Gastrocnemius medialis (tissue), 4 donors: Measurements from ENCODE around the gene CCDC57. TPM values are rescaled to one million over a fixed set of nuclear protein-coding genes. Genes with fewer than 3 reads are reported as not detected.

Experiments
- ATAC-seq, 2 donors: fragments of 150-250 bp; one replicate each; pipeline ENCODE4 v1.9.1; 2016
- DNase-seq, 2 donors: peaks; one replicate each; pipeline ENCODE4 v3.0.0-alpha.2; 2019
- H3K27ac ChIP-seq, 4 donors: fragments of 200-600 bp; sonication (generic); 1 replicate in 1 of 4; 2 replicates in 3 of 4; pipeline ENCODE4 v1.5.1; 2016 to 2018; ENCODE audit warnings: mild to moderate bottlenecking in 2 of 4, moderate library complexity in 1 of 4
- H3K27me3 ChIP-seq, 3 donors: fragments of 200-600 bp; sonication (generic) in 2 of 3; 1 replicate in 1 of 3; 2 replicates in 2 of 3; pipeline versions ENCODE4 v1.5.1 to v1.6.0; 2016 to 2019; ENCODE audit warnings: mild to moderate bottlenecking in 1 of 3, moderate library complexity in 1 of 3
- H3K36me3 ChIP-seq, 2 donors: fragments of 200-600 bp; sonication (generic) in 1 of 2; one replicate each; pipeline ENCODE4 v1.5.1; 2017 to 2018
- H3K4me1 ChIP-seq, 2 donors: fragments of 200-600 bp; sonication (generic) in 1 of 2; one replicate each; pipeline ENCODE4 v1.5.1; 2016 to 2017; ENCODE audit warnings: mild to moderate bottlenecking in 2 of 2
- H3K4me3 ChIP-seq, 4 donors: fragments of 200-600 bp; sonication (generic) in 3 of 4; 1 replicate in 1 of 4; 2 replicates in 3 of 4; pipeline ENCODE4 v1.5.1; 2016 to 2019; ENCODE audit warnings: mild to moderate bottlenecking in 2 of 4
- H3K9me3 ChIP-seq, 3 donors: fragments of 200-600 bp; sonication (generic) in 2 of 3; 1 replicate in 1 of 3; 2 replicates in 2 of 3; pipeline ENCODE4 v1.5.1; 2016 to 2019
- CTCF ChIP-seq, 5 experiments: fragments of 450-650 bp in 3 of 5; fragments of 200-600 bp in 2 of 5; sonication (generic) in 2 of 5; IDR thresholded peaks in 4 of 5; conservative IDR thresholded peaks in 1 of 5; 1 replicate in 4 of 5; 2 replicates in 1 of 5; pipeline ENCODE4 v1.5.1; 2016 to 2019; ENCODE audit warnings: antibody characterized with exemption in 5 of 5, mild to moderate bottlenecking in 3 of 5, moderate library complexity in 3 of 5
- POLR2A ChIP-seq, 2 donors: fragments of 450-650 bp; IDR thresholded peaks; one replicate each; pipeline ENCODE4 v1.6.1; 2017; ENCODE audit warnings: antibody characterized with exemption in 2 of 2, mild to moderate bottlenecking in 2 of 2, moderate library complexity in 2 of 2
- in situ Hi-C, 4 donors: fragments of 200-750 bp; cut with MboI; loops; one replicate each; pipeline versions ENCODE4 v1.15.0 to v1.8.0; 2017; ENCODE audit warnings: low sequenced_read_pairs in 4 of 4
- intact Hi-C: fragments of 100-400 bp; cut with DNase I; formaldehyde crosslinking; loops from one replicate; pipeline ENCODE4 v1.15.1; 2023; ENCODE audit warnings: low total_unique reads
- total RNA-seq, 4 donors: library from RNA; depleted of rRNA; stranded (reverse); fragments of >200 nt; gene quantifications; one replicate each; pipeline versions ENCODE4 v1.1.0 to v1.2.3, GENCODE V29; 2016

CCDC57 gene
- total RNA-seq, 4 donors from 2014 or later, result 3.7 to 11.3 (median 5.1) TPM

DNA sequence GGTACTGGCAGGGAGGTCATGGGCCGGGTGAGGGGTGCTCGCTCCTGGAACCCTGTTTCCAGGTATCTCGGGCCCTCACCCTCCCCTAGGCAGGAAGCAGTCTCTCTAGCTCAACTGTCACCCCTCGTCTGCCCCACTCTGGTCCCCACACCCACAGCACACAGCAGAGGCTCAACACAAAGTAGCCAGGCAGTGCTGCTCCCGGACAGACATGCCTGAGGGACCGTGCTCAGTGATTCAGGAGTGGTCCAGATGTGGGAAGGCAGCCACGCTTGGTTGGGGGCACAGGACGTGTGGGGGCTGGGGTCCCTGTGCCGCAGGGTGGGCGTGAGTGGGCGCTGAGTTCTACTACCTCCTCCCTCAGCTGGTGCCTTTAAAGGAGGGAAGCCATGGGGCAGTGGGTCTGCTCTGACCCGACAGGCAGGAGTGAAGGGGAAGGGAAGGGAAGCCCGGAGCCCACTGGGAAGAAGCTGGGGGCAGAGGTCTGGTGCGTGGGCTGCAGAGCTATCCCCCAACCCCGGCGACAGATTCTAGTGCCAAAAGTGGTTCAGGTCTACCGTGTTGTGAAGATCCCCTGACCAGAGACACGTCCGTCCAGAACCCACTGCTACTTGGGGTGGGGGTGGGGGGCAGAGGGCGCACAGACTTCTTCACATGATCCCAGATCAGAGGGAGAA is 28.0 kb upstream of the CCDC57 start:
- DNase-seq, result no peak

DNA sequence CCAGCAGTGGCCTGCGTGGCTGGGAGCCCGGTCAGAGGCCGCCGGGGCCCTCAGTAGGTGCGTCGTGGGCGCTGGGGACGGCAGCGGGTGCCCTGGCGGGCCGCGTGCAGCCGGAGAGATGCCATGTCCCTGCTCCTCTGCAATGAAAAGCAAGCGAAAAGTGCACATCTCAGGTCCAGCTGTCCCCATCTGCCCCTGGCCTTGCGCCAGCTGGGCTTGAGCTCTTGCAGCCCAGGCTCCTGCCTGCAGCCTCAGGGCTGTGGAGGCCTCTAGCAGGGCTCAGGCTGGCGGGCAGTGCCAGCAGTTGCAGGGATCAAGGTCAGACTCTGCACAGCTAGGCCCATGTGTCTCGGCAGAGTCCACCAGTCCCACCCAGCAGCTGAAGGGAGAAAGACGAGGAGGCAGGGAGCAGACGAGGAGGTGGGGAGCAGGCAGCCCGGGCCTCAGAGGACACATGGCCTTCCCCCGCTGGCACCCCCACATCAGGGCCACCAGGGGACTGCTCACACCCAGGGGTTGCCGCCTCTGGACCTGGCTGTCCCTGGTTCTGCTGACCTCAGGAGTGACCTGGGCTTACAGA is 27.4 kb upstream of the CCDC57 start:
- Histone ChIP-seq H3K36me3 (peaks cover 0 to 30% of the 10 kb centered on the region in 2 donors), H3K4me3 (peak overlapping the region in 1 of 4 donors; percentile 58), H3K4me1 (peaks cover 81 to 89% of the 10 kb centered on the region in 2 donors), H3K27ac (peak overlapping the region; percentile 90 to 98 (median 93)), H3K9me3 (no peaks in the 10 kb centered on the region), H3K27me3 (no peaks in the 10 kb centered on the region)
- in situ Hi-C loops (no loop called here), intact Hi-C loops (loop anchor here (5.0 kb wide), 1 partner anchor 203 kb away; the partner anchor contains the start of gene DCXR)
- peak in 1 of 2 donors; percentile 80 for DNase-seq
- no peak for ATAC-seq
- peak in 1 of 5 experiments; percentile 16 for TF ChIP-seq CTCF (IDR thresholded peaks at IDR 0.05 in 4 of 5, conservative IDR thresholded peaks at IDR 0.05 in 1 of 5)
- peak in 1 of 2 donors; percentile 33 for TF ChIP-seq POLR2A (IDR thresholded peaks at IDR 0.05)

More for the DNA sequence above, 28.0 kb upstream of the CCDC57 start:
- H3K9me3 ChIP-seq, result no peaks in the 10 kb centered on the region
- in situ Hi-C loops, result no loop called here
- intact Hi-C loops, result no loop called here
- TF ChIP-seq CTCF (IDR thresholded peaks at IDR 0.05 in 4 of 5, conservative IDR thresholded peaks at IDR 0.05 in 1 of 5), result no peak
- TF ChIP-seq POLR2A (IDR thresholded peaks at IDR 0.05), result no peak
- no peak for ATAC-seq
- no peak overlapping the region for H3K4me3 ChIP-seq
- H3K27me3 ChIP-seq, result no peaks in the 10 kb centered on the region
- peaks cover 0 to 36% of the 10 kb centered on the region in 2 donors for H3K36me3 ChIP-seq
- peak overlapping the region; percentile 90 to 98 (median 93) for H3K27ac ChIP-seq
- H3K4me1 ChIP-seq, result peaks cover 75 to 82% of the 10 kb centered on the region in 2 donors

GRCh38 chr17:82239401-82239925 is 26.8 kb upstream of the CCDC57 start:
- ATAC-seq, result no peak
- Histone ChIP-seq H3K27ac (peak overlapping the region; percentile 90 to 98 (median 93)), H3K4me3 (peak overlapping the region in 1 of 4 donors; percentile 58), H3K9me3 (no peaks in the 10 kb centered on the region), H3K27me3 (no peaks in the 10 kb centered on the region), H3K36me3 (peaks cover 0 to 24% of the 10 kb centered on the region in 2 donors), H3K4me1 (peaks cover 86 to 93% of the 10 kb centered on the region in 2 donors)
- no peak for DNase-seq
- intact Hi-C loops, result loop anchor here (5.0 kb wide), 1 partner anchor 202 kb away; the partner anchor contains the start of gene DCXR
- in situ Hi-C loops, result no loop called here
- TF ChIP-seq POLR2A (IDR thresholded peaks at IDR 0.05), result no peak
- no peak for TF ChIP-seq CTCF (IDR thresholded peaks at IDR 0.05 in 4 of 5, conservative IDR thresholded peaks at IDR 0.05 in 1 of 5)

DNA sequence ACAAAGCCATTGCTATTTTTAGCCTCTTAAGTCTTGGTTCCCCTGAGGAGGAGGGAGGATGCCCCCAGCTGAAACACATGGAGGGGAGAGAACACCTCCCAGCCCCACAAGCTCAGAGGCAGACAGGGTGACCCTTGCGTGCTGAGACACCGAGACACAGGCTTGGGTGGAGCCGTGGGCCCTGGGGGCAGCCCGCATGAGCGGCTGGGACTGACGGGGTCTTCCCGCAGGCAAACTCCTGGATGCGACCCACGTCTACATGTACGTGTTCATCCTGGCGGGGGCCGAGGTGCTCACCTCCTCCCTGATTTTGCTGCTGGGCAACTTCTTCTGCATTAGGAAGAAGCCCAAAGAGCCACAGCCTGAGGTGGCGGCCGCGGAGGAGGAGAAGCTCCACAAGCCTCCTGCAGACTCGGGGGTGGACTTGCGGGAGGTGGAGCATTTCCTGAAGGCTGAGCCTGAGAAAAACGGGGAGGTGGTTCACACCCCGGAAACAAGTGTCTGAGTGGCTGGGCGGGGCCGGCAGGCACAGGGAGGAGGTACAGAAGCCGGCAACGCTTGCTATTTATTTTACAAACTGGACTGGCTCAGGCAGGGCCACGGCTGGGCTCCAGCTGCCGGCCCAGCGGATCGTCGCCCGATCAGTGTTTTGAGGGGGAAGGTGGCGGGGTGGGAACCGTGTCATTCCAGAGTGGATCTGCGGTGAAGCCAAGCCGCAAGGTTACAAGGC is 26.0 kb upstream of the CCDC57 start:
- H3K4me3 ChIP-seq, result peak overlapping the region; percentile 19 to 58 (median 43)
- intact Hi-C loops, result loop anchor here (5.0 kb wide), 1 partner anchor 201 kb away; the partner anchor contains the start of gene DCXR

More for the DNA sequence above, 26.0 kb upstream of the CCDC57 start:
- H3K27ac ChIP-seq, result peak overlapping the region; percentile 90 to 98 (median 93)
- in situ Hi-C loops, result no loop called here
- no peaks in the 10 kb centered on the region for H3K27me3 ChIP-seq
- peaks cover 0 to 16% of the 10 kb centered on the region in 2 donors for H3K36me3 ChIP-seq
- H3K4me1 ChIP-seq, result peaks cover 84 to 95% of the 10 kb centered on the region in 2 donors
- no peaks in the 10 kb centered on the region for H3K9me3 ChIP-seq
- TF ChIP-seq CTCF (IDR thresholded peaks at IDR 0.05 in 4 of 5, conservative IDR thresholded peaks at IDR 0.05 in 1 of 5), result no peak
- TF ChIP-seq POLR2A (IDR thresholded peaks at IDR 0.05), result peak; percentile 12 to 51
- peak in 1 of 2 donors; percentile 71 for DNase-seq
- ATAC-seq, result no peak
